GM23248 (cell line): Measurements from ENCODE around the gene TAMALIN.

Source experiments
- EZH2 ChIP-seq: fragments of 200-600 bp; sonication (generic); IDR thresholded peaks from 2 replicates; pipeline ENCODE4 v1.6.1; 2018; ENCODE audit warnings: antibody characterized with exemption, mild to moderate bottlenecking; ENCODE audit not compliant: insufficient read depth, poor library complexity, severe bottlenecking
- EZH2phosphoT487 ChIP-seq: fragments of 200-600 bp; sonication (generic); IDR thresholded peaks from 2 replicates; pipeline ENCODE4 v1.6.1; 2018; ENCODE audit warnings: antibody characterized with exemption, moderate library complexity, mild to moderate bottlenecking, low read depth; ENCODE audit not compliant: insufficient read depth

- TF ChIP-seq EZH2 (no peak), EZH2phosphoT487 (no peak)
These were observed 5.0 kb downstream of the TAMALIN start for GRCh38 chr12:52011602-52012214.
